ENCODE results near the gene DLG1. TPM values are rescaled to one million over a fixed set of nuclear protein-coding genes. Genes with fewer than 3 reads are reported as not detected.

The DLG1 gene
- total and polyA plus RNA-seq, 4 donors, result 12.7 to 51.2 (median 22.3) TPM

GRCh38 chr3:197283045-197283444, 15.4 kb downstream of the DLG1 start:
- H3K27ac ChIP-seq (ENCODE audit: low read depth in 1 of 2, low read length in 2 of 2), result no peak overlapping the region
- H3K4me3 ChIP-seq (ENCODE audit: low read depth in 1 of 3, low read length in 3 of 3), result no peak overlapping the region
- no peak for DNase-seq (ENCODE audit: low spot score)
- no peaks in the 10 kb centered on the region for H3K9me3 ChIP-seq (ENCODE audit: control insufficient read depth in 4 of 4, low read length in 3 of 4)
- TF ChIP-seq TAF1 (conservative IDR thresholded peaks at IDR 0.05), result no peak
- TF ChIP-seq JUND (IDR thresholded peaks at IDR 0.05), result no peak
- TF ChIP-seq REST (IDR thresholded peaks at IDR 0.05), result no peak
- TF ChIP-seq RXRA (IDR thresholded peaks at IDR 0.05), result no peak
- TF ChIP-seq RAD21 (IDR thresholded peaks at IDR 0.05), result no peak
- no peak for TF ChIP-seq SP1 (IDR thresholded peaks at IDR 0.05)
- no peak for TF ChIP-seq NR2F2 (IDR thresholded peaks at IDR 0.05)
- TF ChIP-seq FOXA1 (IDR thresholded peaks at IDR 0.05), result no peak
- TF ChIP-seq ZBTB33 (IDR thresholded peaks at IDR 0.05), result no peak
- no peak for TF ChIP-seq GABPA (IDR thresholded peaks at IDR 0.05 in 1 of 2, conservative IDR thresholded peaks at IDR 0.05 in 1 of 2)
- no peak for TF ChIP-seq MAX (IDR thresholded peaks at IDR 0.05)
- no peak for TF ChIP-seq EGR1 (IDR thresholded peaks at IDR 0.05; ENCODE audit: low read depth in 2 of 2)
- TF ChIP-seq HNF4A (conservative IDR thresholded peaks at IDR 0.05), result no peak
- peaks cover 4 to 30% (median 17%) of the 10 kb centered on the region in 4 donors for H3K36me3 ChIP-seq (ENCODE audit: control insufficient read depth in 4 of 4, insufficient read depth in 3 of 4, low read depth in 1 of 4, low read length in 3 of 4)
- H3K27me3 ChIP-seq (ENCODE audit: control insufficient read depth in 4 of 4, insufficient read depth in 4 of 4, low read length in 3 of 4), result no peaks in the 10 kb centered on the region
- H3K9ac ChIP-seq (ENCODE audit: low read depth in 1 of 2, low read length in 2 of 2), result no peak overlapping the region
- peaks cover 0 to 5% (median 3%) of the 10 kb centered on the region in 4 donors for H3K4me1 ChIP-seq (ENCODE audit: control insufficient read depth in 4 of 4, insufficient read depth in 4 of 4, low read length in 3 of 4)
- 97% methylated on average over 2 of the region's 2 CpGs for WGBS

GRCh38 chr3:197281849-197282248, 16.6 kb downstream of the DLG1 start:
- Histone ChIP-seq H3K27me3 (ENCODE audit: control insufficient read depth in 4 of 4, insufficient read depth in 4 of 4, low read length in 3 of 4) (no peaks in the 10 kb centered on the region), H3K9me3 (ENCODE audit: control insufficient read depth in 4 of 4, low read length in 3 of 4) (no peaks in the 10 kb centered on the region), H3K9ac (ENCODE audit: low read depth in 1 of 2, low read length in 2 of 2) (no peak overlapping the region), H3K4me3 (ENCODE audit: low read depth in 1 of 3, low read length in 3 of 3) (no peak overlapping the region), H3K27ac (ENCODE audit: low read depth in 1 of 2, low read length in 2 of 2) (no peak overlapping the region), H3K4me1 (ENCODE audit: control insufficient read depth in 4 of 4, insufficient read depth in 4 of 4, low read length in 3 of 4) (peaks cover 0 to 5% (median 3%) of the 10 kb centered on the region in 4 donors), H3K36me3 (ENCODE audit: control insufficient read depth in 4 of 4, insufficient read depth in 3 of 4, low read depth in 1 of 4, low read length in 3 of 4) (peaks cover 4 to 27% (median 15%) of the 10 kb centered on the region in 4 donors)
- DNase-seq (ENCODE audit: low spot score), result no peak
- no peak for TF ChIP-seq HNF4A (conservative IDR thresholded peaks at IDR 0.05)
- TF ChIP-seq REST (IDR thresholded peaks at IDR 0.05), result no peak
- no peak for TF ChIP-seq HNF4G (IDR thresholded peaks at IDR 0.05)
- TF ChIP-seq RAD21 (IDR thresholded peaks at IDR 0.05), result no peak
- no peak for TF ChIP-seq ZBTB33 (IDR thresholded peaks at IDR 0.05)
- no peak for TF ChIP-seq ATF3 (IDR thresholded peaks at IDR 0.05)
- no peak for TF ChIP-seq MAX (IDR thresholded peaks at IDR 0.05)
- TF ChIP-seq JUND (IDR thresholded peaks at IDR 0.05), result no peak
- TF ChIP-seq RXRA (IDR thresholded peaks at IDR 0.05), result no peak
- TF ChIP-seq CTCF (IDR thresholded peaks at IDR 0.05; ENCODE audit: low read depth, low read length, missing input control), result no peak
- TF ChIP-seq FOXA2 (IDR thresholded peaks at IDR 0.05), result no peak
- TF ChIP-seq SP1 (IDR thresholded peaks at IDR 0.05), result no peak
- 100% methylated on average over 1 of the region's 1 CpG for WGBS

All from liver (tissue), 9 donors.